Fibroblast of pulmonary artery (primary cell): ENCODE measurements around the gene ACADL.

ENCODE experiments used
- DNase-seq: peaks from one replicate; pipeline ENCODE4 v3.0.0-alpha.2; 2010; ENCODE audit warnings: low read depth
- H3K4me3 ChIP-seq: replicated peaks from 2 replicates; pipeline ENCODE4 v1.5.1; 2011; ENCODE audit warnings: low read depth, mild to moderate bottlenecking, control low read depth, low read length, moderate library complexity
- TF ChIP-seq, protein P1 (sequence below): IDR thresholded peaks from 2 replicates; pipeline ENCODE4 v1.5.1; 2011; ENCODE audit warnings: mild to moderate bottlenecking, control low read depth, low read length, inconsistent platforms; ENCODE audit errors: missing control alignments

ACADL gene

GRCh38 chr2:210203558-210203957 is 21.7 kb downstream of the ACADL start:
- no peak overlapping the region for H3K4me3 ChIP-seq
- DNase-seq = peak; percentile 14
- TF ChIP-seq, protein P1, sequence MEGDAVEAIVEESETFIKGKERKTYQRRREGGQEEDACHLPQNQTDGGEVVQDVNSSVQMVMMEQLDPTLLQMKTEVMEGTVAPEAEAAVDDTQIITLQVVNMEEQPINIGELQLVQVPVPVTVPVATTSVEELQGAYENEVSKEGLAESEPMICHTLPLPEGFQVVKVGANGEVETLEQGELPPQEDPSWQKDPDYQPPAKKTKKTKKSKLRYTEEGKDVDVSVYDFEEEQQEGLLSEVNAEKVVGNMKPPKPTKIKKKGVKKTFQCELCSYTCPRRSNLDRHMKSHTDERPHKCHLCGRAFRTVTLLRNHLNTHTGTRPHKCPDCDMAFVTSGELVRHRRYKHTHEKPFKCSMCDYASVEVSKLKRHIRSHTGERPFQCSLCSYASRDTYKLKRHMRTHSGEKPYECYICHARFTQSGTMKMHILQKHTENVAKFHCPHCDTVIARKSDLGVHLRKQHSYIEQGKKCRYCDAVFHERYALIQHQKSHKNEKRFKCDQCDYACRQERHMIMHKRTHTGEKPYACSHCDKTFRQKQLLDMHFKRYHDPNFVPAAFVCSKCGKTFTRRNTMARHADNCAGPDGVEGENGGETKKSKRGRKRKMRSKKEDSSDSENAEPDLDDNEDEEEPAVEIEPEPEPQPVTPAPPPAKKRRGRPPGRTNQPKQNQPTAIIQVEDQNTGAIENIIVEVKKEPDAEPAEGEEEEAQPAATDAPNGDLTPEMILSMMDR = no peak

GRCh38 chr2:210203147-210203546 is 22.1 kb downstream of the ACADL start:
- no peak for DNase-seq
- no peak overlapping the region for H3K4me3 ChIP-seq
- TF ChIP-seq, protein P1 = no peak

- no peak overlapping the region for H3K4me3 ChIP-seq
- TF ChIP-seq, protein P1 = no peak
- DNase-seq = no peak
These were observed 25.4 kb downstream of the ACADL start for GRCh38 chr2:210199854-210200253.

DNA sequence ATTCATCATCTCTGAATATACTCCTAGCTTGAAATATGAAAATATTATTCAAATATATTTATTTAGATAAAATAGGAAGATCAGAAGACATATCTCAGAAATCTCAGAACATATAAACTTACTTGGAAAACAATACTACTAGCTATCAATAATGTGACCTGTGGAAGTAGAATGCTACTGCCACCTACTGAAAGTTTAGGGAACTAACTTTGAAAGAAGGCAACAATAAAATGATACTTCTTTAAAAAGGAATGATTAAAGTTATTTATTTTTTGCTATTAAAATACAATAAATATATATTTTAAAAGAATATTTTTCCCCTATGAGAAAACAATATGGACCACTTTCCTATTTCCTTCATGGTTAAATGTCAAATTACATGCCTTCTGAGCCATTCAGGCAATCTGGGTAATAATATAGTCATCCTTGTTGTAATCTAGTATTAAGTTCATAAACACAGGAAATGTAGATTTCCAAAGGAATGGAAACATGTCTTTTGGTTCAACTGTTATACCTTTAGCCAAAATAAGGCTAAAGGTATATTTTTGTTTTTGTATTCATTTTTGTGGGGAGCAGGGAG is 26.0 kb downstream of the ACADL start:
- H3K4me3 ChIP-seq = no peak overlapping the region
- peak; percentile 59 for DNase-seq
- TF ChIP-seq, protein P1 = peak; percentile 68

DNA sequence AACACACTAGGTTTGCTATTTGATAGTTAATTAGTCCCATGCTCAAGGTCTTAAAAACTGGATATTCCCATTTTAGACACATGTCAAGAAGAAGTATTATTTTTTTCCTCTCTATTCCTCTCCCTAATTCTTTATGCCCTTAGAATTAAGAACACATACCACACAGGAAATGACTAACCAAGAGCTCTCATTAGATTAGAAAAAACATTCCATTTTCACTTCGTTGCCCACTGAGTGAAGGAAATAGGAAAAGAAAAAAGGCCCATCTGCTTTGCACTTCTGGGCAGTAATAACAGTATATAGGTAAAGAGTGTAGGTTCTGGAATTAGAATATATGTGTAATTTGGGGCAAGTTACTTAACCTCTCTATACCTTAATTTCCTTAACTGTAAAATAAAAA is 26.9 kb downstream of the ACADL start:
- TF ChIP-seq, protein P1 = no peak
- H3K4me3 ChIP-seq = no peak overlapping the region
- peak; percentile 38 for DNase-seq

DNA sequence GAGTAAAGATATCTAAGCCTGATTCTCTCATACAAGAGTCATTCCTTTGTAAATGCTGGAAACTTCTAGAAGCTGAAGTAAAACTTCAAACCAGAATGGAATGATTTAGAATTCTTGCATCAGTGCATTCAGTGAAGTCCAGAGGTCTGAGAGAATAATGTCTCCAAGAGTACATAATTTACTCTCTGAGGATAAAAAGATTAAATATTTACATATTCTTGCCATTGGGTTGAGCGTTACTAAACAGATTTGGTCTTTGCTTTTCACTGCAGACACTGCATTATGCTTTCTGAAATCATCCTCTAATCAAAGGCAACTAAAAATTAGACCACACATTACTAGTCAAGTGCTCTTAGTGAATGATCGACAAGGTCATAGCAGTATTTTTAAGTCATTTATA is 27.5 kb downstream of the ACADL start:
- no peak for DNase-seq
- TF ChIP-seq, protein P1 = no peak
- no peak overlapping the region for H3K4me3 ChIP-seq

- DNase-seq = peak; percentile 76
- peak overlapping the region; percentile 47 for H3K4me3 ChIP-seq
- TF ChIP-seq, protein P1 = peak; percentile 71
These were observed 30.0 kb downstream of the ACADL start for GRCh38 chr2:210195101-210195852.
